ENCODE measurements around the gene CD79B. TPM values are rescaled to one million over a fixed set of nuclear protein-coding genes. Genes with fewer than 3 reads are reported as not detected.

CD79B gene
- total RNA-seq, 1 donor from 2014 or later: not detected

- peaks cover 5% of the 10 kb centered on the region for H3K27me3 Mint-ChIP-seq (ENCODE audit: unreplicated experiment)
- no peaks in the 10 kb centered on the region for H3K36me3 Mint-ChIP-seq (ENCODE audit: unreplicated experiment)
- no peak for TF ChIP-seq CTCF (IDR thresholded peaks at IDR 0.05; ENCODE audit: partially characterized antibody, unreplicated experiment)
- H3K9me3 Mint-ChIP-seq (ENCODE audit: unreplicated experiment): peaks cover 1% of the 10 kb centered on the region
- H3K4me3 Mint-ChIP-seq (ENCODE audit: unreplicated experiment): no peak overlapping the region
- peaks cover 4% of the 10 kb centered on the region for H3K4me1 Mint-ChIP-seq (ENCODE audit: low read depth, unreplicated experiment)
- no peak overlapping the region for H3K27ac Mint-ChIP-seq (ENCODE audit: unreplicated experiment)
- DNase-seq: no peak
Measured at GRCh38 chr17:63880706-63881105, 51.4 kb downstream of the CD79B start.

Other genes with a start within 250 kb of the CD79B start
- gene LIMD2, start 232.2 kb downstream of the CD79B start, total RNA-seq (ENCODE audit: unreplicated experiment): 311 TPM
- 58.8 TPM for gene STRADA, start 190.5 kb downstream of the CD79B start, total RNA-seq (ENCODE audit: unreplicated experiment)
- 56.4 TPM for gene CCDC47, start 158.7 kb downstream of the CD79B start, total RNA-seq (ENCODE audit: unreplicated experiment)
- 181 TPM for gene DDX42, start 158.2 kb downstream of the CD79B start, total RNA-seq (ENCODE audit: unreplicated experiment)
- gene PSMC5, start 104.9 kb downstream of the CD79B start, total RNA-seq (ENCODE audit: unreplicated experiment): 133 TPM
- 42.0 TPM for gene FTSJ3, start 104.7 kb downstream of the CD79B start, total RNA-seq (ENCODE audit: unreplicated experiment)
- 84.5 TPM for gene SMARCD2, start 89.6 kb downstream of the CD79B start, total RNA-seq (ENCODE audit: unreplicated experiment)
- gene CSH2, start 58.7 kb downstream of the CD79B start, total RNA-seq (ENCODE audit: unreplicated experiment): 0.56 TPM
- not detected for gene GH2, start 50.4 kb downstream of the CD79B start, total RNA-seq (ENCODE audit: unreplicated experiment)
- gene CSH1, start 35.8 kb downstream of the CD79B start, total RNA-seq (ENCODE audit: unreplicated experiment): not detected
- gene CSHL1, start 21.1 kb downstream of the CD79B start, total RNA-seq (ENCODE audit: unreplicated experiment): not detected
- not detected for gene GH1, start 13.5 kb downstream of the CD79B start, total RNA-seq (ENCODE audit: unreplicated experiment)
- 7.9 TPM for gene SCN4A, start 40.6 kb upstream of the CD79B start, total RNA-seq (ENCODE audit: unreplicated experiment)
- not detected for gene PRR29, start 66.0 kb upstream of the CD79B start, total RNA-seq (ENCODE audit: unreplicated experiment)
- not detected for gene ICAM2, start 88.3 kb upstream of the CD79B start, total RNA-seq (ENCODE audit: unreplicated experiment)
- gene ERN1, start 197.8 kb upstream of the CD79B start, total RNA-seq (ENCODE audit: unreplicated experiment): 6.9 TPM